Activated CD4-positive, alpha-beta T cell treated with anti-CD3 and anti-CD28 coated beads, Interleukin-2, amount 50 U/mL, for 16 hours (primary cell): ENCODE measurements around the gene UPF1.
A peak's percentile ranks its signal among the peaks of the same experiment; 100 is the strongest.

Source experiments
- DNase-seq: peaks from one replicate; pipeline ENCODE4 v3.0.0-alpha.2; 2020

Gene UPF1

DNA sequence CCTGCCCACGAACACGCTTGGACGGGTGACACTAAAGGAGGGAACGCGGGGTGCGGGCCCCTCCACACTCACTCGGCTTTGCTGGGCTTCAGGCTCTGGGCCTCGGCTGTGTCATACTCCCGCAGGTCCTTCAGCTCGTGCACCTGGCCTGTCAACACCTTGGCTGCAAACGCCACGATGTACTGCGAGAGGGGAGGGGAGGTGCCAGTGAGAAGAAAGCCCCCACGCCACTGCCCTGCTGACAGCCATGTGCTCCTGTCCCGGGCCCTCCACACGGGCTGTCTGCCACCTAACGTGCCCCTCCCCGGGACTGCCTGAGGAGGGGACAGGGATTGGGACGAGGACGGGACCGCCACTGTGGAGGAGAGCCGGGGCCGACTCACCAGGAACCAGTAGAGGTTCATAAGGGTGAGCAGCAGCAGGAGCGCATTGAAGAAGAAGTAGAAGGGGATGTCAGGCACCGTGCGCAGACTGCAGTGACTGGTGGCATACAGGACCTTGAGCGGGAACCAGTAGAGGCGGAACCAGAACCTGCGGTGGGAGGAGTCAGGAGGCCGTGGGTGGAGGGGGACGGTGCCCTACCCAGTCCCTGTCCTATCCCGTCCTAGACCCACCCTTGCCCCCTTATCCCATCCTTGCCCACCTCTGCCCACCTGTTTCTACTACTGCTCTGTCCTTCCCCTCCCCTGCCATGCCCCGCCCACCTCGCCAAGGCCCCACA lies 47.3 kb downstream of the UPF1 start:
- DNase-seq: no peak

DNA sequence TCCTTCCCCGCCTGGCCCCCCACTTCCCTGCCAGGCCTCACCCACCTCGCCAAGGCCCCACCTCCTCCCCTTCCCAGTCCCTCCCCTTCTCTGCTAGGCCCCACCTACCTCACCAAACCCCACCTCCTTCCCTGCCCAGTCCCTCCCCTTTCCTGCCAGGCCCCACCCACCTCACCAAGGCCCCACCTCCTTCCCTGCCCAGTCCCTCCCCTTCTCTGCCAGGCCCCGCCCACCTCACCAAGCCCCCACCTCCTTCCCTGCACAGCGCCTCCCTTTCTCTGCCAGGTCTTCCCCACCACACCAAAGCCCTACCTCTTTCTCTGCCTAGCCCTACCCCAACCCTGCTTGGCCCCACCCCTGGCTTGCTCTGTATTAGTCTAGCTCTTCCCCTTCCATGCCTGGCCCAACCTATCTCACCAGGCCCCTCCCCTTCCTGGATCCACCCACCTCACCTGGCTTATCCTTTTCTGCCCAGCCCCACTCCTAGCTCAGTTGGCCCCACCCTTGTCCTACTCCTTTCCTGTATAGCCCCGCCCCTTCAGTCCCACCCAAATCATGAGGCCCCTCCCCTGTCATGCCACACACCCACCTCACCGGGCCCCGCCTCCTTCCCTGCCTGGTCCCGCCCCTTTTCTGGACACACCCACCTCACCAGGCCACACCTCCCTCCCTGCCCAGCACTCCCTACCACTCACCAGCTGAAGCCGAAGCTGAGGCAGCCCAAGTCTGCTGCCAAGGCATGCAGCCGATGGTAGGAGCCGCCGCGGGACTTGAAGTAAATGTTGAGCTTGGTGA lies 48.0 kb downstream of the UPF1 start:
- peak; percentile 35 for DNase-seq

DNA sequence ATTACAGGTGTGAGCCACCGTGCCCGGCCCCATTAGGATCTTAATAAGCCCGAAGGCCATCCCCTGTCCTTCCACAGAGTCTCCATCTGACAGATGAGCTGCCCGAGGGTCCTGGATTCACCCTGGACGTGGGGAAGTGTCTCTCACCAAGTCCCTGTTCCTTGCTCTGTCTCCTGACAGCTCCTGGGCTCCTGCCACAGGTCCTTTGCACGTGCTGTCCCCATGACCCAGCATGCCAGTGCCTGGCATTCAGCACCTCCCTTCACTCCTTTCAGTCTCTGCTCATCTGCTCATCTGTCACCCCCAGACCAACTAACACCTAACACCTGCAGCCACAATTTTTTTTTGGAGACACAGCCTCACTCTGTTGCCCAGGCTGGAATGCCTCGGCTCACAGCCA lies 49.7 kb downstream of the UPF1 start:
- no peak for DNase-seq

DNA sequence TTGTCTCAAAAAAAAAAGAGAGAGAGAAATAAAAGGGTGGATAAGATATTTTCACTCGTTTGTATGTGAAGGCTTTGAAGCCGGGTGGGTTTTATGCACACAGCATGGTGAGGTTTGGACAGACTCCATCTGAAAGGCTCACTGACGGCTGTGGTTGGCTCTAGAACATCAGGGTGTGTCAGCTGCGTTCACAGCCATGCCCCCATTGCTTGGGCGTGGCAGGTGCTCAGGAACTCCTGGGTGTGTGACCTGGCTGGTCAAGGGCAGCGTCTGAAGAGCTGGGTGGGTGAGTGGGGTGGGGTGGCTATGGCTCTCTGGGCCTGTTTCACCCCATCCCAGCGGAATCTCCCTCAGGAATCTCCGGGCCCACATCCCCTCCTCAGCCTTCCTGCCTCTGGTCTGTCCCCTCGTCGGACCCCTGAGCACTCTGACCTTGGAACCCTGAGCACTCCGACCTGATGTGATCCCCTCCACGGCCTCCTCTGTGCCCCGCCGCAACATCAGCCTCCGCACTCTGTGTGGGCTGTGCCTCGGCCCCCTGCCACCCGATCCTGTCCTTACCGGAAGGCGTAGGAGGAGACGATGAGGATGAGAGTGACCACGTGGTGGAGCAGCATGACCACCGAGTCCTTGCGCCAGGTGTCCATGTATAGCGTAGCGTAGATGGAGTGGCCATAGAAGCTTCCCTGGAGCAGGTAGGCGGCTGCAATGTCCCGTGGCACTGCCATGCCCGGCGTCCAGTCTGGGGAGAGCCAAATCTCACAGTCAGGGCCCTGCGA lies 52.0 kb downstream of the UPF1 start:
- DNase-seq: no peak

DNA sequence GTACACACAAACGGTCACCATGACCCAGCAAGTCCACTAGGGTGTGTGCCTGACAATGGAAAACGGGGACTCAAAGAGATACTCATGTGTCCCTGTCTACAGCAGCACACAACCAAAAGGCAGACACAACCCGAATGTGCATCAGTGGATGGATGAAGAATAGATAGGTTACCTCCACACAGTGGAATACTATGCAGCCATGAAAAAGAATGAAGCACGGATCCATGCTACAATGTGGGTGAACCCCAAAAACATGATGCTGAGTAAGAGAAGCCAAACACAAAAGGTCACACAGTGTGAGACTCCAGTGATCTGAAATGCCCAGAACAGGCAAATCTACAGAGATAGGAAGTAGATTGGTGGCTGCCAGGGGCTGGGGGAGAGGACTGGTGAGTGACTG lies 55.2 kb downstream of the UPF1 start:
- no peak for DNase-seq

DNA sequence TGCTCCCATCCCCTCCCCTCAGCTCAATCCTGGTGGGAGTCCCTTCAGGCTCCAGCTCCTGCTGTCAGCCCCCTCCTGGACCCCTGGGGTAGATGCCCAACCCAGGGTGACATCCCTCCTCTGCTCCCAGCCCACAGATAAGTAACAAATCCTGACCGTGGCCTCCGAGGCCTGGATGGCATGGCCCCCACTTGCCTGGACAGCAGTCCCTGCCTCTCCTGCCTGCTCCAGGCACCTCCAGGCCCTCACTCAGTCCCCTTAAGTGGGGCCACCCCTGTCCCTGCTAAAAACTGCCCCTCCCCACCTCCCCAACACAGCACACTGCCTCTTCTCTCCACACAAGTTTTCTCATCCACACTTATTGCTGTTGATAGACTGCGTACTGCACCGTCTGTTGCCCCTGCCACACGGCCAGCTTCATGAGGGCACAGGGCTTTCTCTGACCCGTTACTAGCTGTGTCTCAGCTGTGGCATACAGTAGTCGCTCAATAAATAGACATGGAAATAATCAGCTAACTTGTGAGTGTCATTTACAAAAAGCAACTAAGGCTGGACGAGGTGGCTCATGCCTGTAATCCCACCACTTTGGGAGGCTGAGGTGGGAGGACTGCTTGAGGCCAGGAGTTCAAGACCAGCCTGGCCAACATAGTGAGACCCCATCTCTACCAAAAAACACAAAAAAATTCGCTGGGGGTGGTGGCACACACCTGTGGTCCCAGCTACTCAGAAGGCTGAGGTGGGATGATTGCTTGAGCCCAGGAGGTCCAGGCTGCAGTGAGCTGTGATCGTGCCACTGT lies 58.4 kb downstream of the UPF1 start:
- DNase-seq: no peak

DNA sequence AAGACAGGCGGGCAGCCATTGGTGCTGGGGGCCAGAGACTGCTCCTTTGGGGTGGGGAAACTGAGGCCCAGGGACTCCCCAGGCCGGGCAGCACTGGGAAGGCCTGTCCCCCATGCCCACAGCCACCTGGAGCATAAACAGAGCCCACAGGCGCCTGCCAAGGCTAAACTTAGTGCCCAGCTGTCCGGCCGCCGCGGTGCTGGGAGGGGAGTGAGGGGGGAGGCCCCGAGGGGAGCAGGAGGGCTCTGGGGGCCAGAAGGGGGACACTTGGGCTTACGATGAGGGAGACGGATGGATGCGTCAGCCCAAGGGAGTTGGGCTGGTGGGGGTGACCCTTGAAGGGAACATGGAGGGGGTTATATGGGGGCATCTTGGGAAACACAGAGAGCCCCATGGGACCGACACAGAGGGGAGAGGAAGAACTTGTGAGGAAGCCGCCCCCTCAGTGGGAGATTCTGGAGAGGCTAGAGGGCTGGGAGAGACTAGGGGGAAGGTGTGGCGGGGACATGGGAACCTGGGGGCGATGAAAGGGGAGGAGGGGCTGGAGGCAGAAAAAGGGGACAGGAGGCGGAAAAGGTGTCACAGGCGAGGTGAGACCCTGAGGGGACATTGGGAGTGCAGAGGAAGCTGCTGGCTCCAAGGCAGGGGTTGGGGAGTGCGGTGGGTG lies 62.0 kb downstream of the UPF1 start:
- no peak for DNase-seq

DNA sequence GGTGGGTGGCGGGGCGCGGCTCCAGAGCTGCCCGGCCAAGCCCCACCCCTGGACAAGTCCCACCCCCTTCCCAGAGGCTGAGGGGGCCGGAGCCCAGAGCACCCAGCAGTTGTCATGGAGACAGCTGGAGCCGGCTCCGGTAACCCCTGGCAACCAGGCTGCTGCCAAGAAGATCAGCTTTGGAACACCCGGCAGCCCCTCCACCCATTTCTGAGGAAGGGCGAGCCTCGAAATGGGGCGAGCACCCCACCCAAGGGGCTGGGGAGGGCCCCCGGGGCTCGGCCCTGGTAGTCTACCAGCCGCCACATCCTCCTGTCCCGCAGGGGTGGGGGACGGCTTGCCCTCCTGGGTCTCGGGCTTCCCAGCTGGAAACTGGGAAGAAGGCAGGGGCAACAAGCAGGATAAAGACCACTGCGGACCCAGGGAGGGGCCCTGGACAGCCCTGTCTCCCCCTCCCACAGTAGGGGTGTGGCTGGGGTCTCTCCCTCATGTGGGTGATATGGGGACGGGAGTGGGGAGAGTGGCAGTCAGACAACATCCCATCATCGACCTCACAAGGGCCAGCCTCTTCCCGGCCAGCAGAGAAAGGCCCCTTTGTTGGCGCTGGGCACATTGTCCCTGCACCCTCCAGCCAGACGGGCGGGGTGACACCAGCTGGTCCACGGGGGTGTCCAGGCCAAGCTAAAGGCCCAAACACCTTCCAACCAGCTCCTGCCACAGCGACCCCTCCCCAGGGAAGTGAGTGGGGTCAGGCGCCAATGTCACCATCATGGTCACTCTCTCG lies 62.7 kb downstream of the UPF1 start:
- no peak for DNase-seq

DNA sequence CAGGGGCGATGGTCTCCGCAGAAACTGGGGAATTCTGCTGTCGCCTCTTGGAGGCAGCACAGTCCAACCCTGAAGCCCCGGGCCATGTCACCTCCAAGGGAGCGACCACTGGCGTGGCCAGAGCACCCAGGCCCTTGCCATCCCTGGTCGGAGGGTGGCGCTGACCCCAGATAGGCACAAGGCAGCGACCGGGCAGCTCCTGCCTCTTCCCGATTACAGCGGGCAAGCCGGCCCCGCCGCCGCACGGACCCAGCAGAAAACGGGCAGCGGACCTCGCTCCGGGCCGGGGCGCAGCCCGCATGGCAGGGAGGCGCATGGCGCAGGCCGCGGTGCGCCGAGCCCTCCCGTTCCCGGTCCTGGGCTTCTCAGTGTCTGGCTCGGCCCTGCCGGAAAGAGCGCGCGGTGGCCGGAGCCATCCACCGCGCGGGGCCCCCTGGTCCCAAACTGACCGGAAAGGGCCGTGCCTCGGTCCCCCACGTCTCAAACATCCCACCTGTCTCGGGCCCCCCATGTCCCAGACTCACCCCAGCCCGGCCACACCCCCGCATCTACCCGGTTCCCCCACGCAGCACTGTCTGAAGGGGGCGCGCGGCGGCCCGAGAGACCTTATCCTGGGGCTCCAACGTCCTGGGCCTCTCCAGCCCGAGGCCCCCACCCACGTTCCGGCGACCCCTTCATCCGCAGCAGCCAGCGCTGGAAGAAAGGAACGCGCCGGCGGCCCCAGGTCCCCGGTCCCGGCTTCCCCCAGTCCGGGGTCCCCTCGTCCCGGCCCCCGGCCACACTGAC lies 63.5 kb downstream of the UPF1 start:
- DNase-seq: no peak

DNA sequence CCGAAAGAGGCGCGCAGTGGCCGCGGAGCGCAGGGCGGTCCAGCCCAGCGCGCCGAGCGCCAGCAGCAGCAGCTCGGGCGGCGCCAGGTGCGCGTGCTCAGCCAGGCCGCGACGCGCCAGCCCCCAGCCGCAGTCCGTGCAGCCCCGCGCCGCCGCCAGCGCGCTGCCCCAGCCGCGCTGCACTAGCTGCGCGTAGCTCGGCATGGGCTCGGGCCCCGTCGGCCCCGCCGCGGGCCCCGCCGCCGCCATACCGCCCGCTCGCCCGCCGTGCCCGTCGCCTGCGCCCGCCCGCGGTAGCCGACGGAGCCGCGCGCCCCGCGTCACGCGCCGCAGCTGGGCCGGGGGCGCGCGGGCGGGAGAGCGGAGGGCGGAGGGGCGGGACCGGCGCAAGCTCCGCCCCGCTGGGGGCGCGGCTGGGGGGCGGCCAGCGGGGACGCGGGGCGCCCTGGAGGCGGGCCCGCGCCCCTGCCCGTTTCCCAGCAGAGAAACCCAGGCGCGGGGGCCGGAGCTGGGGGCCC lies 64.1 kb downstream of the UPF1 start, which contains the start of gene CERS1:
TSS of gene CERS1 (minus strand) at position 335 of the 518 bp plus-strand sequence. CDS start at position 249, 86 bp downstream.
- DNase-seq: no peak

DNA sequence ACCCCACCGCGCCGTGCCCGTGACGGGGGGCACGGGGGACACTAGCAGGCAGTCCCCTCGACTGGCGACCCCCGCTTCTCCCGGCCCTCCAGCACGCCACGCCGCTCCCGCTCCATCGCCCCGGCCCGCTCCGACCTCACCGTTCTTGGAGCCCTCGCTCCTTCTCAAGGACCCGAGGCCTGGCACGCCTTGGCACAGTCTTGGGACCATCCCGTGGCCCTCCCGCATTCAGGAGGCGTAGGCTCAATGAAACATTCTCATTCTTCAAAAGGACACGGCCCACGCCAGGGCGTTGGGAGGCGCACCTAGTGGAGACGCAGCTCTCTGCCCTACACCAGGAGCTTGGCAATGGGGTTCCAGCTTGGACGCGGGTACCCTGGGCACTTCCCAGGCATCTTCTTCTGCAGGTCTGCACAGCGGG lies 64.7 kb downstream of the UPF1 start:
- no peak for DNase-seq

DNA sequence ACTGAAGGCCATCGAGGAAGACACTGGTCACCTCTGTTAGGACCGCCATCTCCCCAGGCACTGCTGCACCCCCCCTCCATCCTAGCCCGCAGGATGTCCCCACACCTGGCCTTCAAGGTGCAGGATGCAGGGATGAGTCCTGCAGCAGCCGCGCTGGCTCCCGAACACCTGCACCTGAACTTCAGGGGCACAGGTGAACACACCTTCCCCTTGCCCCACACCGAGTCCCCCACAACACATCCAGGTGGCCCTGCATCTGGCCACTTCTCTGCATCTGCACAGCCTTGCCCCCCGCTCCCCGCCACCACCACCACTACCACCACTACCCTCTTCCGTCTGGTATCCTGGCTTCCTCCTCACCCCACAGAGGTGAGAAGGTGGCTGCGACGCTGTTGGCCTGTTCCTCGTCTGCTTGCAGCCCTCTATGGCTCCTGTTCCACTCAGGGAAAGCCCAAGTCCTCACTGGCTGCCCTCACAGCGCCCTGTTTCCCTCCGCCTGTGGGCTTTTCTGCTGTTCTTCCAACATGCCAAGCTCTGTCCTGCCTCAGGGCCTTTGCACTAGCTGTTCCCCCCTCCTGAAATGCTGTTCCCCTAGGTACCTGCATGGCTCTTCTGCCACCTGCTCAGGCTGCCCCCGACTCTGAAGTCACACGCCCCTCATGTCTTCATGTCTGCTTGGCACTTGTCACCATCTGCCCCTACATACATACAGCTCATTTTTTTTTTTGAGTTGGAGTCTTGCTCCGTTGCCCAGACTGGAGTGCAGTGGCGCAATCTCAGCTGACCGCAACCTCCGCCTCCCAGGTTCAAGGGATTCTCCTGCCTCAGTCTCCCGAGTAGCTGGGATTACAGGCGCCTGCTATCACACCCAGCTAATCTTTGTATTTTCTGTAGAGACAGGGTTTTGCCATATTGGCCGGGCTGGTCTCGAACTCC lies 65.6 kb downstream of the UPF1 start:
- no peak for DNase-seq

DNA sequence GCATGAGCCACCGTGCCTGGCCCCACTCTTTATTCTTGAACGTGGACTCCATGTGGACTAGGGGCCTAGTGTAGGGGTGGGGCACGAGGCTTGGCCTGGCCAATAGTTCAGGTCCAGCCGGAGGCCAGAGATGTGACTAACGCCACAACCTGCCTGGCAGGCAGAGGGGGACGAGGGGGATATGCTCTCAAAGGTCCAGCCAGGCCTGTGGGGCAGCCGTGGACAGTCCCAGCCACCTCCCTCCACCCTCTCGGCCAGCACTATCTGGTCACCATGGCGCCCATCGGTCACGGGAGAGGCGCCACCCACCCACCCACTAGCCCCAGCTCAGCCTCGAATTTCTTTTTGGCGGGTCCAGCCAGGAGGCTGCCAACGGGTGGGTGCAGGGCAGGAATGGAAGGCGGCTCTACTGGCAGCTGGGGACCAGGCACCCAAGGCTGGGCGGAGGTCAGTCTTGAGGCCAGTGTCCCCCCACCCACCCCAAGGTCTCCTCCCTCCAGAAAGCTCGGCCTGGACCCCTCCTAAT lies 66.4 kb downstream of the UPF1 start:
- no peak for DNase-seq

DNA sequence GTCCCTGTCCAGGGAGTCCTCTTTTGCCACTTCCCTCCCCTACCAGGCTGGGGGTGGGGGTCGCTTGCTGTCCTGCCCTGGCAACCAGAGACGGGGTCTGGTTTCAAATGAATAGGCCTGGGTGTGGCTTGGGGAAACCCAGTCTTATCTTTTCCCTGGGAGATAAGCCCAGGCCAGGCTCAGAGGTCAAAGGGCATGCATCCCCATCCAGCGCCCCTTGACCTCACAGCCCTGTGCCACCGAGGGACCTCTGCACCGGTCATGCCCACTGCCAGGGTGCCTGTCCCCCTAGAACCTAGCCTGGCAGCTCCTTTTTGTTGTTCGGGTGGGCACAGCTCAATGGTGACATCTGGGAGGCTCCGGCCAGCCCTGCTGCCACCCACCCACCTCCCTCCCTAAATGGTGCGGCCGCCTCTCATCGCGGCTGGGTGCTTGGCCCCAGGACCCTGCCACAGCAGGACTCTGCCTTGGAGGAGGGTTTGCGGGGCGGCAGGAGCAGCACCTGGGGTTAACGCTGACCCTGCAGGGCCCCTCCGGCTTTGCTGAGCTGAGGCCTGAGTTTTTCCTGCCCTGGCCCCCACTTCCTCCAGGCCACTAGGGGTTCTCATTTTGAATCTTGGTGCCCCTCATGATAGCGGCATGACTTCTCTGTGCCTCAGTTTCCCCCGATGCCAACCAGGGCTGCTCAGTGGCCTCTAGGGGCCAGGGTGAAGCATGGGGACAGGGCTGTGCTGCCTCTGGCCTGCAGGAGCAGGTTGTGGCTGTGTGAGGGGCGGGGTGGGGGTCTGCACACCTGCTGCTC lies 67.0 kb downstream of the UPF1 start:
- no peak for DNase-seq

DNA sequence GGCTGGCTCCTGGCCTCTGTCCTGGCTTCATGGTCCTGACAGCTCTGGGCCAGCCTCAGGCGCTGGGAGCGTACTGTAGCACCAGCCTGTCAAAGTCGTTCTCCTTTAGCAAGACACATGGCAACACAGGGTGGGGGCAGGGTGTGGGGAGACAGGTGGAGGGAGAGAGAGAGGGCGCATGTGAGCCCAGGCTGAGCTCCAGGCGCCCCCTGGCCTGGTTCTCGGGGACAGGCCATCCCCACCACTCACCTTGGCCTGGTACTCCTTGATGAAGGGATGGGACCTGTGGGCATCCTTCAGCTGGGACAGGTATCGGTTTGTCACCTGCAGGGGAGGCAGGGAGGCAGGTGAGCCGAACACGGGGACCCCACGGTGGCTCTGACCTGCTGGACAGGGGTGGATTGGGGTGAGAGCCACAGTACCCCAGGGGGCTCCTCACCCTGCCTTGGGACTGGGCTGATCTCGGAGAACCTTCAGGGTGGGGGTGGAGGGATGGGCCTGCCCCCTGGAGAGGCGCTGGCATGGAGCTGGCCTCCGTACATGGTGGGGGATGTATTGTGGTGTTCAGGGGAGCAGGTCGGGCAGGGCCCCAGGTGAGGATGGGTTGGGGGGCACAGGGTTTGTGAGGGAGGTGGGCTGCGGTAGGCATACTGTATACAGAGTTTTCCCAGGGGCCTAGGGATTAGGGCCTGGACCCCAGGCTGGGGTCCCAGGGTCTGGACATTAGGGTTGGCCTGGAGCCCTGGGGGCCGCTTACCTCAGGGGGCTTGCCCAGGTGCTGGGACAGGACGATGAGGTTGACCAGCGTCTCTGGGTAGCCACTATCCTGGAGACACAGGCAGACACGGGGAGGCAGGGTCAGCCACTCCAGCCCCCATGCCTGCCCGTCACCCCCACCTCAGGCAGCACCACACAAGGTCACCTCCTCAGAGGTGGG lies 68.1 kb downstream of the UPF1 start:
- DNase-seq: no peak

DNA sequence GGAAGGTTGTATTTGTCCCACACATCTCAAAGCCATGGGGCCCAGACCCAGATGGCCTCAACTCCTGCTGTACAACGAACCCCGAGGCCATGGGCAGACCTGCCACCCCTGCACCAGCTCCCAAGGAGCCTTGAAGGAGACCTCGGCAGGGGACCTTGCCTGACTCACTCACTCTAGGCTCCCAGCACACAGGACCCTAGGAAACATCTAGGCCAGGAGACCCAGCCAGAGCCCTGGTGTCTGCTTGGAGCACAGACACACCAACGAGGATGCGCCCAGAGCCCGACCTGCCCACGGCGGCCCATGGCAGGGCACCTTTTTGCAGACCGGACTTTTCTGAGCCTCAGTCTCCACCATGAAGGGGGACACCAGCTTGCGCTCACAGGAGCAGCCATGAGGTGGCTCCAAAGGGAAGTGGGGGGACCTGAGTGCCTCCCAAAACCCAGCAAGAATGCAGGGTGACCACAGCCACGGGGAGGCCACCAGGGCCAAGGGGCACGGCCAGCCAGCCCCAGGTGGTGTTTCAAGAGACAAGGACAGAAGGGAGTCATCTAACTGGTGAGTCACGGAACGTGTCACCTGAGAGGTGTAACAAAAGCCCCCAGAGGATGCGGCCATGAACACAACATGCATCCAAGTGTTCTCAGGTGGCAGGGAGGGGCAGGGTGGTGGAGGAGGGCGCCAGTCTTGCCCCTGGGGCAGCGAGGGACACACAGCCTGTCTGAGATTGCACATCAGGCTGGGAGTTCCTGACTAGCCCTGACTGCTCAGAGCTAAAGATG lies 69.1 kb downstream of the UPF1 start:
- DNase-seq: no peak
